H1 (cell line): ENCODE measurements around the gene USP53. TPM values are rescaled to one million over a fixed set of nuclear protein-coding genes. Genes with fewer than 3 reads are reported as not detected.

Experiments used
- BCL11A ChIP-seq, 2 experiments: IDR thresholded peaks; one replicate each; pipeline ENCODE4 v1.6.1; 2011; ENCODE audit warnings: low read depth in 2 of 2, low read length in 2 of 2, mild to moderate bottlenecking in 2 of 2
- NRF1 ChIP-seq: IDR thresholded peaks from 2 replicates; pipeline ENCODE4 v1.6.1; 2011; ENCODE audit warnings: mild to moderate bottlenecking, low read depth, low read length, improper control_type of control experiment
- POU5F1 ChIP-seq: IDR thresholded peaks from 2 replicates; pipeline ENCODE4 v1.6.1; 2011; ENCODE audit warnings: low read depth, mild to moderate bottlenecking, low read length, moderate library complexity
- SIX5 ChIP-seq: IDR thresholded peaks from 2 replicates; pipeline ENCODE4 v1.6.1; 2011; ENCODE audit warnings: mild to moderate bottlenecking, low read depth, low read length
- SP1 ChIP-seq: IDR thresholded peaks from 2 replicates; pipeline ENCODE4 v1.6.1; 2011; ENCODE audit warnings: low read depth, low read length
- TEAD4 ChIP-seq: IDR thresholded peaks from 2 replicates; pipeline ENCODE4 v1.6.1; 2012; ENCODE audit warnings: low read depth, low read length, inconsistent platforms, mixed read lengths
- polyA plus RNA-seq, 7 experiments: library from polyadenylated mRNA; depleted of rRNA in 3 of 7; stranded (reverse) in 5 of 7; unstranded in 2 of 7; fragments of >200 nt in 5 of 7; fragments of 200-250 nt in 2 of 7; gene quantifications; 1 replicate in 5 of 7; 2 replicates in 1 of 7; 4 replicates in 1 of 7; pipeline versions ENCODE4 v1.2.1 to v1.2.3, GENCODE V29; 2011 to 2013; ENCODE audit warnings: missing spikeins in 2 of 7, mixed read lengths in 2 of 7
- total RNA-seq: library from RNA; stranded (reverse); fragmentation: NEBNext Ultra II Directional; extraction: Animal tissue kit (Norgen Biotek cat#: 25700); gene quantifications from 2 replicates; pipeline ENCODE4 v1.2.1, GENCODE V29; 2021
- TF ChIP-seq, protein P1 (sequence below): fragments of 300-600 bp; sonication (generic); IDR thresholded peaks from 2 replicates; pipeline ENCODE4 v1.7.1; 2012; ENCODE audit warnings: low read length, moderate library complexity, mild to moderate bottlenecking, inconsistent platforms; ENCODE audit not compliant: insufficient replicate concordance
- TF ChIP-seq, protein P2 (sequence below): IDR thresholded peaks from 2 replicates; pipeline ENCODE4 v1.6.1; 2012; ENCODE audit warnings: low read length, inconsistent platforms

The USP53 gene
- total and polyA plus RNA-seq, 2 of the 8 experiments (the other 6 are each of a cell fraction or from before 2014, with no cell fraction given): 2.9 to 14.9 TPM

DNA sequence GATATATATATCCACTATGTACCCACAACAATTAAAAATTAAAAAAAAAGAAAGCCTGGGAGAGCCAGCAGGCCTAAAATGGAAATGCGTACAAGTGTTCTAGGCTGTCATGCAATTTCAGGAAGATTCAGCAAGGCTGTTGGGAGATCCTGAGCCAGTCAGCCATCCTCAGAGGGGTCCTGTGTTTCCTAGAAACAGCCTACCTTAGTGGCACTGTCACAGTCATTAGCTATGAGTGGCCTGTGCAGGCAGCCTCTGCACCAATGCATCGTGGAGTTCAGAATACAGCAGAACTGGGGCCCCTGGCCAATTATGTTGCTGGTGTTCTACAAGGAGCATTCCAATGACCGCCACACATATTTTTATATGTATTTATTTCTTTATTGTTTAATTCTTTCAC, 21.0 kb upstream of the USP53 start (continued):
- TF ChIP-seq, protein P1, sequence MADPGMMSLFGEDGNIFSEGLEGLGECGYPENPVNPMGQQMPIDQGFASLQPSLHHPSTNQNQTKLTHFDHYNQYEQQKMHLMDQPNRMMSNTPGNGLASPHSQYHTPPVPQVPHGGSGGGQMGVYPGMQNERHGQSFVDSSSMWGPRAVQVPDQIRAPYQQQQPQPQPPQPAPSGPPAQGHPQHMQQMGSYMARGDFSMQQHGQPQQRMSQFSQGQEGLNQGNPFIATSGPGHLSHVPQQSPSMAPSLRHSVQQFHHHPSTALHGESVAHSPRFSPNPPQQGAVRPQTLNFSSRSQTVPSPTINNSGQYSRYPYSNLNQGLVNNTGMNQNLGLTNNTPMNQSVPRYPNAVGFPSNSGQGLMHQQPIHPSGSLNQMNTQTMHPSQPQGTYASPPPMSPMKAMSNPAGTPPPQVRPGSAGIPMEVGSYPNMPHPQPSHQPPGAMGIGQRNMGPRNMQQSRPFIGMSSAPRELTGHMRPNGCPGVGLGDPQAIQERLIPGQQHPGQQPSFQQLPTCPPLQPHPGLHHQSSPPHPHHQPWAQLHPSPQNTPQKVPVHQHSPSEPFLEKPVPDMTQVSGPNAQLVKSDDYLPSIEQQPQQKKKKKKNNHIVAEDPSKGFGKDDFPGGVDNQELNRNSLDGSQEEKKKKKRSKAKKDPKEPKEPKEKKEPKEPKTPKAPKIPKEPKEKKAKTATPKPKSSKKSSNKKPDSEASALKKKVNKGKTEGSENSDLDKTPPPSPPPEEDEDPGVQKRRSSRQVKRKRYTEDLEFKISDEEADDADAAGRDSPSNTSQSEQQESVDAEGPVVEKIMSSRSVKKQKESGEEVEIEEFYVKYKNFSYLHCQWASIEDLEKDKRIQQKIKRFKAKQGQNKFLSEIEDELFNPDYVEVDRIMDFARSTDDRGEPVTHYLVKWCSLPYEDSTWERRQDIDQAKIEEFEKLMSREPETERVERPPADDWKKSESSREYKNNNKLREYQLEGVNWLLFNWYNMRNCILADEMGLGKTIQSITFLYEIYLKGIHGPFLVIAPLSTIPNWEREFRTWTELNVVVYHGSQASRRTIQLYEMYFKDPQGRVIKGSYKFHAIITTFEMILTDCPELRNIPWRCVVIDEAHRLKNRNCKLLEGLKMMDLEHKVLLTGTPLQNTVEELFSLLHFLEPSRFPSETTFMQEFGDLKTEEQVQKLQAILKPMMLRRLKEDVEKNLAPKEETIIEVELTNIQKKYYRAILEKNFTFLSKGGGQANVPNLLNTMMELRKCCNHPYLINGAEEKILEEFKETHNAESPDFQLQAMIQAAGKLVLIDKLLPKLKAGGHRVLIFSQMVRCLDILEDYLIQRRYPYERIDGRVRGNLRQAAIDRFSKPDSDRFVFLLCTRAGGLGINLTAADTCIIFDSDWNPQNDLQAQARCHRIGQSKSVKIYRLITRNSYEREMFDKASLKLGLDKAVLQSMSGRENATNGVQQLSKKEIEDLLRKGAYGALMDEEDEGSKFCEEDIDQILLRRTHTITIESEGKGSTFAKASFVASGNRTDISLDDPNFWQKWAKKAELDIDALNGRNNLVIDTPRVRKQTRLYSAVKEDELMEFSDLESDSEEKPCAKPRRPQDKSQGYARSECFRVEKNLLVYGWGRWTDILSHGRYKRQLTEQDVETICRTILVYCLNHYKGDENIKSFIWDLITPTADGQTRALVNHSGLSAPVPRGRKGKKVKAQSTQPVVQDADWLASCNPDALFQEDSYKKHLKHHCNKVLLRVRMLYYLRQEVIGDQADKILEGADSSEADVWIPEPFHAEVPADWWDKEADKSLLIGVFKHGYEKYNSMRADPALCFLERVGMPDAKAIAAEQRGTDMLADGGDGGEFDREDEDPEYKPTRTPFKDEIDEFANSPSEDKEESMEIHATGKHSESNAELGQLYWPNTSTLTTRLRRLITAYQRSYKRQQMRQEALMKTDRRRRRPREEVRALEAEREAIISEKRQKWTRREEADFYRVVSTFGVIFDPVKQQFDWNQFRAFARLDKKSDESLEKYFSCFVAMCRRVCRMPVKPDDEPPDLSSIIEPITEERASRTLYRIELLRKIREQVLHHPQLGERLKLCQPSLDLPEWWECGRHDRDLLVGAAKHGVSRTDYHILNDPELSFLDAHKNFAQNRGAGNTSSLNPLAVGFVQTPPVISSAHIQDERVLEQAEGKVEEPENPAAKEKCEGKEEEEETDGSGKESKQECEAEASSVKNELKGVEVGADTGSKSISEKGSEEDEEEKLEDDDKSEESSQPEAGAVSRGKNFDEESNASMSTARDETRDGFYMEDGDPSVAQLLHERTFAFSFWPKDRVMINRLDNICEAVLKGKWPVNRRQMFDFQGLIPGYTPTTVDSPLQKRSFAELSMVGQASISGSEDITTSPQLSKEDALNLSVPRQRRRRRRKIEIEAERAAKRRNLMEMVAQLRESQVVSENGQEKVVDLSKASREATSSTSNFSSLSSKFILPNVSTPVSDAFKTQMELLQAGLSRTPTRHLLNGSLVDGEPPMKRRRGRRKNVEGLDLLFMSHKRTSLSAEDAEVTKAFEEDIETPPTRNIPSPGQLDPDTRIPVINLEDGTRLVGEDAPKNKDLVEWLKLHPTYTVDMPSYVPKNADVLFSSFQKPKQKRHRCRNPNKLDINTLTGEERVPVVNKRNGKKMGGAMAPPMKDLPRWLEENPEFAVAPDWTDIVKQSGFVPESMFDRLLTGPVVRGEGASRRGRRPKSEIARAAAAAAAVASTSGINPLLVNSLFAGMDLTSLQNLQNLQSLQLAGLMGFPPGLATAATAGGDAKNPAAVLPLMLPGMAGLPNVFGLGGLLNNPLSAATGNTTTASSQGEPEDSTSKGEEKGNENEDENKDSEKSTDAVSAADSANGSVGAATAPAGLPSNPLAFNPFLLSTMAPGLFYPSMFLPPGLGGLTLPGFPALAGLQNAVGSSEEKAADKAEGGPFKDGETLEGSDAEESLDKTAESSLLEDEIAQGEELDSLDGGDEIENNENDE: no peak
- TF ChIP-seq POU5F1 (no peak), NRF1 (no peak), BCL11A (IDR thresholded peaks at IDR 0.05; ENCODE audit: low read depth in 2 of 2, low read length in 2 of 2) (no peak), SIX5 (no peak), SP1 (no peak), TEAD4 (no peak)
- TF ChIP-seq, protein P2, sequence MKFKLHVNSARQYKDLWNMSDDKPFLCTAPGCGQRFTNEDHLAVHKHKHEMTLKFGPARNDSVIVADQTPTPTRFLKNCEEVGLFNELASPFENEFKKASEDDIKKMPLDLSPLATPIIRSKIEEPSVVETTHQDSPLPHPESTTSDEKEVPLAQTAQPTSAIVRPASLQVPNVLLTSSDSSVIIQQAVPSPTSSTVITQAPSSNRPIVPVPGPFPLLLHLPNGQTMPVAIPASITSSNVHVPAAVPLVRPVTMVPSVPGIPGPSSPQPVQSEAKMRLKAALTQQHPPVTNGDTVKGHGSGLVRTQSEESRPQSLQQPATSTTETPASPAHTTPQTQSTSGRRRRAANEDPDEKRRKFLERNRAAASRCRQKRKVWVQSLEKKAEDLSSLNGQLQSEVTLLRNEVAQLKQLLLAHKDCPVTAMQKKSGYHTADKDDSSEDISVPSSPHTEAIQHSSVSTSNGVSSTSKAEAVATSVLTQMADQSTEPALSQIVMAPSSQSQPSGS: no peak
